NCI-H1048 (cell line): ENCODE measurements around the gene PHOSPHO1.

Experiments used
- DNase-seq: peaks from one replicate; lab custom pipeline; 2025; lab: John Stamatoyannopoulos, UW

PHOSPHO1 gene

GRCh38 chr17:49242813-49243212, 12.2 kb upstream of the PHOSPHO1 start:
- DNase-seq, result no peak

GRCh38 chr17:49241692-49242397, 11.3 kb upstream of the PHOSPHO1 start:
- no peak for DNase-seq

GRCh38 chr17:49241040-49241439, 10.5 kb upstream of the PHOSPHO1 start:
- DNase-seq, result no peak

GRCh38 chr17:49240619-49241018, 10.0 kb upstream of the PHOSPHO1 start:
- DNase-seq, result no peak

GRCh38 chr17:49239963-49240362, 9.4 kb upstream of the PHOSPHO1 start:
- no peak for DNase-seq

GRCh38 chr17:49235896-49236295, 5.3 kb upstream of the PHOSPHO1 start:
- no peak for DNase-seq

- DNase-seq, result no peak
Observed at GRCh38 chr17:49234509-49235080, 4.0 kb upstream of the PHOSPHO1 start.

- DNase-seq, result no peak
Observed at GRCh38 chr17:49231563-49231894, 942 bp upstream of the PHOSPHO1 start.

- DNase-seq, result no peak
Observed at GRCh38 chr17:49229805-49230600, 584 bp downstream of the PHOSPHO1 start.

- DNase-seq, result no peak
Observed at GRCh38 chr17:49229076-49229804, 1.3 kb downstream of the PHOSPHO1 start.

GRCh38 chr17:49227436-49228261, 2.9 kb downstream of the PHOSPHO1 start:
- no peak for DNase-seq

- DNase-seq, result no peak
Observed at GRCh38 chr17:49226771-49227435, 3.7 kb downstream of the PHOSPHO1 start.

- DNase-seq, result no peak
Observed at GRCh38 chr17:49225554-49226236, 4.9 kb downstream of the PHOSPHO1 start.

GRCh38 chr17:49224997-49225337, 5.6 kb downstream of the PHOSPHO1 start:
- DNase-seq, result no peak

- no peak for DNase-seq
Observed at GRCh38 chr17:49224198-49224996, 6.2 kb downstream of the PHOSPHO1 start.

GRCh38 chr17:49223517-49224197, 6.9 kb downstream of the PHOSPHO1 start:
- DNase-seq, result no peak

- no peak for DNase-seq
Observed at GRCh38 chr17:49223168-49223516, 7.4 kb downstream of the PHOSPHO1 start.

GRCh38 chr17:49219987-49220386, 10.6 kb downstream of the PHOSPHO1 start:
- DNase-seq, result no peak
